Stimulated activated memory B cell treated with anti-CD40 and anti-IgM and Interleukin-4, amounts not matched to agents 10 μg/mL and 1 μg/mL and 100 μg/mL, for 72 hours (primary cell): ENCODE measurements around the gene KCNT2.

Experiments
- ATAC-seq: fragments of 150-1000 bp; cut with Tn5 transposase; 2 replicates; pipeline ENCODE4 v1.10.0; 2021
- H3K27ac Mint-ChIP-seq: one replicate; pipeline ENCODE4 v1.8.0; 2022; ENCODE audit warnings: mild to moderate bottlenecking, mixed read lengths
- H3K27me3 Mint-ChIP-seq: one replicate; pipeline ENCODE4 v1.8.0; 2022; ENCODE audit warnings: mixed read lengths
- H3K36me3 Mint-ChIP-seq: one replicate; pipeline ENCODE4 v1.8.0; 2022; ENCODE audit warnings: mixed read lengths
- H3K4me1 Mint-ChIP-seq: one replicate; pipeline ENCODE4 v1.8.0; 2022; ENCODE audit warnings: mixed read lengths
- H3K4me3 Mint-ChIP-seq: one replicate; pipeline ENCODE4 v1.8.0; 2022; ENCODE audit warnings: mild to moderate bottlenecking, moderate library complexity, mixed read lengths
- H3K9me3 Mint-ChIP-seq: one replicate; pipeline ENCODE4 v1.8.0; 2022; ENCODE audit warnings: mixed read lengths

Gene KCNT2

DNA sequence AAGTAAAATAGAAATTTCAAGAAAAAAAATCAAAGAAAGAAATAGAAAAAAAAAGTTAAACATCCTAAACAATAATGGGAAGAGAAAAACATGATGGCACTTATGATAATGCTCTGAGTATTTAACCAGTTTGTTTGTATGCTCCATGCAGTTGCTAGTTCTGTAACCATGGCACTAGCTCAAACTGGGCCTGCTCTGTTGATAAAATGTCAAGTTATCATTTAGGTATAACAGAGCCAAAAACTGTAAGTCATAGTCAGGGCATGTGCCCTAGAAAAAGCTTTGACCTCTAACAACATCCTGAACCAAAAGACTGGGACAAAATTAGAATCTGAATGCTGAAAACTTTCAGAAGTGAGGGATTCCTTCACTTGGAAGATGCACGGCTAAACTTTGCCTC lies 148.9 kb downstream of the KCNT2 start:
- H3K27me3 Mint-ChIP-seq, result no peaks in the 10 kb centered on the region
- H3K4me3 Mint-ChIP-seq, result no peak overlapping the region
- H3K4me1 Mint-ChIP-seq, result no peaks in the 10 kb centered on the region
- H3K27ac Mint-ChIP-seq, result no peak overlapping the region
- no peaks in the 10 kb centered on the region for H3K9me3 Mint-ChIP-seq
- ATAC-seq, result no peak
- H3K36me3 Mint-ChIP-seq, result no peaks in the 10 kb centered on the region

DNA sequence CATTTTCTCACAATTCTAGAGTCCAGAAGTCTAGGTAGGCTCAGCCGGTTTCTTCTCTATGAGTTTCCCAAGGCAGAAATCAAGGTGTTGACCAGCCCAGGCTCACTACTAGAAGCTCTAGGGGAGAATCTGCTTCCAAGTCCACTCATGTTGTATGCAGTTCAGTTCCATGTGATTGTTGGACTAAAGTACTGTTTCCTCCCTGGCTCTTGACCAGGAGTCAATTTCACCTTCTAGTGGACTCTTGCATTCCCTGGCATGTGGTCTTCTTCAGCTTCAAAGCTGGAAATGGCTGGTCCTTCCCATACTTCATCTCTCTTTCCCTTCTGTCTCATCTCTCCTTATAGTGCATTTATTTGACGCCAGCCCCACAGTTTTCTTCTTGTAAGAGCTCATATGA lies 153.4 kb downstream of the KCNT2 start:
- Mint-ChIP-seq H3K27me3 (no peaks in the 10 kb centered on the region), H3K36me3 (no peaks in the 10 kb centered on the region), H3K4me1 (no peaks in the 10 kb centered on the region), H3K4me3 (no peak overlapping the region), H3K27ac (no peak overlapping the region), H3K9me3 (peaks cover 3% of the 10 kb centered on the region)
- ATAC-seq, result no peak

- Mint-ChIP-seq H3K27ac (no peak overlapping the region), H3K27me3 (no peaks in the 10 kb centered on the region), H3K36me3 (no peaks in the 10 kb centered on the region), H3K9me3 (peaks cover 6% of the 10 kb centered on the region), H3K4me1 (no peaks in the 10 kb centered on the region), H3K4me3 (no peak overlapping the region)
- ATAC-seq, result no peak
Observed at GRCh38 chr1:196451103-196451502, 157.1 kb downstream of the KCNT2 start.

DNA sequence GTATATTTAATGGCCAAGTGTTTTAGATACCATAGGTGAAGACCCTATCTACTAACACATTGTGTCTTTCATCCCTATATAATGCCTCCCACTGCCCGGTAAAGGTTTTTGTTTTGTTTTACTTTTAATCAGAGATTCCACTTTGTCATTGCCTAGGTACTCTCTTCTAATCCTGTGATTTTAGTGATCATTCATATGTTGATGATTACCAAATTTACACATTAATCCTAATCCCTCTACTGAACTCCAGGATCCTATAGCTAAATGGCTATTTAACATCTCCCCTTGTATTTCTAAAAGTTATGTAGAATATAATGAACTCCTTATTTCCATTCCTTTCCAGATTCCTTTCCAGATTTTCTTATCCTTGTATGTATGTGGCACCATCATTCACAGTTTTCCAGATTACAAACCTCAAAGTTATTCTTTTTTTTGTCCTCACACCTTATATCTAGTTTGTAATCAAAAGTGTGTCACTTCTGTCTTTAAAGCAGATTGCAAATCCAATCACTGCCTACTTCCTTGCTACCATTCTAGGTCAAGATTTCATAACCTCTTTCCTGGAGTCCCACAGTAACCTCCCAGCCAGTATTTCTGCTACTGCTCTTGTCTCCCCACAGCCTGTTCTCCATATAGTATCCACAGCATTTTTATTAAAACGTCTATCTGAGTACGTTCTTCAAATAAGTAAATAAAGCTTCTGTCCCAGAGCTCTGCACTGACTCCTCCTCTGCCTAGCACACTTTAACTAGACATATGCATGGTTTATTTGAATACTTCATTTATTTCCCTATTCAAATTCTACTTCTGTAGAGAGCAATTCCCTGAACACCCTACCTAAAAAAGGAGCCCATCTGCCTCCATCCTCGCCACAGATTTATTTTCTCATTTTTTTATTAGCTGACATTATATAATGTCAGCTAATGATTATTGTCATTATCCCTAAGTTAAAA lies 157.8 kb downstream of the KCNT2 start:
- Mint-ChIP-seq H3K36me3 (no peaks in the 10 kb centered on the region), H3K4me3 (no peak overlapping the region), H3K4me1 (no peaks in the 10 kb centered on the region), H3K9me3 (peaks cover 6% of the 10 kb centered on the region), H3K27ac (no peak overlapping the region), H3K27me3 (no peaks in the 10 kb centered on the region)
- no peak for ATAC-seq

DNA sequence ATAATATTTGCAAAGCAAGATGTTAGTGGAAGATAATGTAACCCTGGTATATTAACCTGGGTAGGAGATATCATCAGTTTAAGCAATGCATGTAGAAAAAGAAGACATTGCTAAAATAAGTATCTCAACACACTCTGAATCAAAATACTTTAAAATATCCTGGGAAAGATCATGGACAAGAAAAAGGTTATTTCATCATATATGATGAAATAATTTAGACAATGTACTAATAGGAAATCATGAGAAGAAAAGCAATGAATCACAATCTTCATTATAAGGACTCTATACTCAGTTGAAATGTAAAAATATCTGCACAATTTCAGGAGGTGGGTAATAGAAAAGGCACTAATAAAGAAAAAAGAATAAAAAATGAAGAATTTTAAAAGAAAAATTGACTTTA lies 158.8 kb downstream of the KCNT2 start:
- H3K27me3 Mint-ChIP-seq, result no peaks in the 10 kb centered on the region
- ATAC-seq, result no peak
- no peak overlapping the region for H3K4me3 Mint-ChIP-seq
- no peak overlapping the region for H3K27ac Mint-ChIP-seq
- peaks cover 6% of the 10 kb centered on the region for H3K9me3 Mint-ChIP-seq
- no peaks in the 10 kb centered on the region for H3K4me1 Mint-ChIP-seq
- H3K36me3 Mint-ChIP-seq, result no peaks in the 10 kb centered on the region

DNA sequence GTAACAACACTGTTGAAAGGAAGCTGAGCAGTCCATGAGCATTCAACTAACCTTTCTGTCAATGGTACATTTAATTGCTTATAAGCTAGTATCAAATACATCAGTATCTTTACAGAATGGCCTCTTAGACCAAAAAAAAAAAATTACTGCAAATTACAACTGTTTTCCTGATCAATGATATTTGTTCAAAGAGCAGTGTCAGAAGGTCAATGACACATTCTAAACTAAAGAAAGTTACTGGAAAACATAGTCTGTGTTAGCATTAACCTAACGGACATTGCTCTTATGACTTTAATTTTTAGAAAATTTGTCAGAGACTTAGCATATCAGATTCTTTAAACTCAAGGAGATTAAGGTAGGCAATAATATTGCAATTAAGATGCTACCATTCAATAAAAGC lies 162.5 kb downstream of the KCNT2 start:
- no peaks in the 10 kb centered on the region for H3K36me3 Mint-ChIP-seq
- ATAC-seq, result no peak
- peaks cover 3% of the 10 kb centered on the region for H3K9me3 Mint-ChIP-seq
- no peak overlapping the region for H3K4me3 Mint-ChIP-seq
- H3K27me3 Mint-ChIP-seq, result no peaks in the 10 kb centered on the region
- no peaks in the 10 kb centered on the region for H3K4me1 Mint-ChIP-seq
- no peak overlapping the region for H3K27ac Mint-ChIP-seq

GRCh38 chr1:196444634-196445033 lies 163.6 kb downstream of the KCNT2 start:
- no peak overlapping the region for H3K4me3 Mint-ChIP-seq
- H3K4me1 Mint-ChIP-seq, result no peaks in the 10 kb centered on the region
- peaks cover 3% of the 10 kb centered on the region for H3K9me3 Mint-ChIP-seq
- no peak for ATAC-seq
- H3K27me3 Mint-ChIP-seq, result no peaks in the 10 kb centered on the region
- no peak overlapping the region for H3K27ac Mint-ChIP-seq
- no peaks in the 10 kb centered on the region for H3K36me3 Mint-ChIP-seq

DNA sequence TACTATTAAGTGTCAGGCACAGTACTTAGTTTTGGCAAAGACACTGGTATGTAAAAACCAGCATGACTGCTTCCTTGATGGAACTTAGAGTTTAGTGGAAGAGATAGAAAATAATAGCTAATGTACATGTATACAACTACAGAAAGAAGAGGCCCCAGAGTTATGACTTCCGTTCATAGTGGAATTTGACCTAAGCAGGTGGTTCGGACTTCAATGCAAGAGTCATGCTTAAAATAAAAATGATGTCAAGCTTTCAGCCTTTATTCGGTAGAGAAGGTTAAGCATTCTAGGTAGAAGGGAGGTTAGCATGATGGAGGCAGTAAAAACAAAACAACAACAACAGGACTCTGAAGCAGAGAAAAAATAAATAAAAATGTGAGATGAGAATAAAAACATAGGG lies 165.9 kb downstream of the KCNT2 start:
- Mint-ChIP-seq H3K9me3 (peaks cover 2% of the 10 kb centered on the region), H3K27me3 (no peaks in the 10 kb centered on the region), H3K4me3 (no peak overlapping the region), H3K4me1 (no peaks in the 10 kb centered on the region), H3K36me3 (no peaks in the 10 kb centered on the region), H3K27ac (no peak overlapping the region)
- no peak for ATAC-seq

DNA sequence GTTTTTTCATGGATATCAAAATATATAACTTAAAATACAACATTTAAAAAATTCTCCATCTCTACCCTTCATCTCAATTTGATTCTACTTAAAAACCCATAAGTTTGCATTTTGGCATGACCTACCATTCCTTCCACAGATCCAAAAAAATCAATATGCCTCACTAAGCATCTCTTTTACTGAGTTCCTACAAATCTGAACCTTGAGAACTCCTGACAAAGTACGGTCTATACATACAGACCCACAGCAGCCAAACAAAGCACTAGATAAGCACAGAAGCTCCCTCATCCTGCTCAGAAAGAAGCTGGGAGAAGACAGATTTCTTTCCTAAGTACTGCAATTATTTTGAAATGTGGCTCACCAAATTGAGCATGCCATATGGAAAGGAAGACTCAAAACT lies 167.5 kb downstream of the KCNT2 start:
- H3K4me1 Mint-ChIP-seq, result no peaks in the 10 kb centered on the region
- H3K9me3 Mint-ChIP-seq, result no peaks in the 10 kb centered on the region
- H3K36me3 Mint-ChIP-seq, result no peaks in the 10 kb centered on the region
- ATAC-seq, result no peak
- no peak overlapping the region for H3K27ac Mint-ChIP-seq
- no peaks in the 10 kb centered on the region for H3K27me3 Mint-ChIP-seq
- no peak overlapping the region for H3K4me3 Mint-ChIP-seq

GRCh38 chr1:196438329-196438728 lies 169.9 kb downstream of the KCNT2 start:
- no peaks in the 10 kb centered on the region for H3K27me3 Mint-ChIP-seq
- H3K9me3 Mint-ChIP-seq, result no peaks in the 10 kb centered on the region
- ATAC-seq, result no peak
- no peaks in the 10 kb centered on the region for H3K4me1 Mint-ChIP-seq
- no peaks in the 10 kb centered on the region for H3K36me3 Mint-ChIP-seq
- no peak overlapping the region for H3K27ac Mint-ChIP-seq
- no peak overlapping the region for H3K4me3 Mint-ChIP-seq

GRCh38 chr1:196437671-196438070 lies 170.6 kb downstream of the KCNT2 start:
- no peak for ATAC-seq
- H3K4me1 Mint-ChIP-seq, result no peaks in the 10 kb centered on the region
- H3K9me3 Mint-ChIP-seq, result no peaks in the 10 kb centered on the region
- no peaks in the 10 kb centered on the region for H3K36me3 Mint-ChIP-seq
- no peaks in the 10 kb centered on the region for H3K27me3 Mint-ChIP-seq
- H3K27ac Mint-ChIP-seq, result no peak overlapping the region
- H3K4me3 Mint-ChIP-seq, result no peak overlapping the region

DNA sequence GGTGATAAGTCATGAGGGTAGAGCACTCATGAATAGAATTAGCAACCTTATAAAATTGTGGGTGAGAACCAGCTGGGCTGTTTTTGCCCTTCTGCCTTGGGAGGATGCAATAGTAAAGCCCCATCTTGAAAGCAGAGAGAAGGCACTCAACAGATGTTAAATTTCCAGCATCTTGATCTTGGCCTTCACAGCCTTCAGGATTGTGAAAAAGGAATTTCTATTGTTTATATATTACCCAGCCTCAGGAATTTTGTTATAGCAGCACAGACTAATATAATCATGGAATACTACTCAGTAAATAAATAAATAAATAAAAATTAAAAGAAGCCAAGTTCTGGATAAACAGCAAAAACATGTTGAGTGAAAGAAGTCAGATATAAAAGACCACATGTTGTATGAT lies 175.2 kb downstream of the KCNT2 start:
- Mint-ChIP-seq H3K9me3 (no peaks in the 10 kb centered on the region), H3K36me3 (no peaks in the 10 kb centered on the region), H3K27ac (no peak overlapping the region), H3K4me1 (no peaks in the 10 kb centered on the region), H3K27me3 (no peaks in the 10 kb centered on the region), H3K4me3 (no peak overlapping the region)
- no peak for ATAC-seq

DNA sequence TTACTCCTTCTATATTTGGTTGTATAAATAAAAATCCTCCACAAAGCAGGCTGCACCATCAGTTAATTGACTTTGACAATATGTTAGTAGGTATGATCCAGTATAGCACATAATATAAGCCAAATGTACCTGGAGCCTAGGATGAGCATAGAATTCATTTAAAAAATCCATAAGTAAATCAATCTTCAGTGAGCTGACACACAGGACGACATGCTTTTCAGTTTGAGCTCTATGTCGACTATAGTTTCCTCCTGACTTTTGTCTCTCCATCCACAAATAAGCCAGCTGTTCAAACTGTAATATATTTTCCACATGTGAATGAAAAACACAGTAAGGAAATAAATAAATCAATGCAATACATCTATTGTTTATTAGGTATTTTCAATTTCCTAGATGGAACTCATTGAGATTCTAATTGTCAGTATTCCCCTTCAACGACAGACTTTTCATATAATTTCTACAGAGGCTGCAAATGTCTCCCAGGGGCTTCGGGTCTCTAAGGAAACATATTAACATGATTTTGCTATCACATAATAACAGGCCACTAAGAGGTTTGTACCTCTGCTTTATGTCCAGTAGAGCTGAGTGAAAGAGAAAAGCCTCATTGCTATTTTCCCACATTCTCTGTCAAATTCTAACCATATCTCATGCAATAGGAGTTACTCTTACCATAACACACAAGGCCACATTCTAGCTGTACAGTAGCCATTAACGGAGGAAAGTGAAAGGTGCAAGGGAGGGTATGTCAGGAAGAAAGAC lies 180.1 kb downstream of the KCNT2 start:
- H3K36me3 Mint-ChIP-seq, result no peaks in the 10 kb centered on the region
- H3K4me3 Mint-ChIP-seq, result no peak overlapping the region
- no peaks in the 10 kb centered on the region for H3K27me3 Mint-ChIP-seq
- no peaks in the 10 kb centered on the region for H3K4me1 Mint-ChIP-seq
- ATAC-seq, result no peak
- H3K9me3 Mint-ChIP-seq, result no peaks in the 10 kb centered on the region
- H3K27ac Mint-ChIP-seq, result no peak overlapping the region

- H3K36me3 Mint-ChIP-seq, result no peaks in the 10 kb centered on the region
- no peaks in the 10 kb centered on the region for H3K9me3 Mint-ChIP-seq
- no peaks in the 10 kb centered on the region for H3K27me3 Mint-ChIP-seq
- no peak overlapping the region for H3K27ac Mint-ChIP-seq
- no peak for ATAC-seq
- no peak overlapping the region for H3K4me3 Mint-ChIP-seq
- no peaks in the 10 kb centered on the region for H3K4me1 Mint-ChIP-seq
Observed at GRCh38 chr1:196425513-196425912, 182.7 kb downstream of the KCNT2 start.

- Mint-ChIP-seq H3K27ac (no peak overlapping the region), H3K9me3 (peaks cover 3% of the 10 kb centered on the region), H3K36me3 (no peaks in the 10 kb centered on the region), H3K27me3 (no peaks in the 10 kb centered on the region), H3K4me3 (no peak overlapping the region), H3K4me1 (no peaks in the 10 kb centered on the region)
- ATAC-seq, result no peak
Observed at GRCh38 chr1:196423612-196424011, 184.6 kb downstream of the KCNT2 start.

DNA sequence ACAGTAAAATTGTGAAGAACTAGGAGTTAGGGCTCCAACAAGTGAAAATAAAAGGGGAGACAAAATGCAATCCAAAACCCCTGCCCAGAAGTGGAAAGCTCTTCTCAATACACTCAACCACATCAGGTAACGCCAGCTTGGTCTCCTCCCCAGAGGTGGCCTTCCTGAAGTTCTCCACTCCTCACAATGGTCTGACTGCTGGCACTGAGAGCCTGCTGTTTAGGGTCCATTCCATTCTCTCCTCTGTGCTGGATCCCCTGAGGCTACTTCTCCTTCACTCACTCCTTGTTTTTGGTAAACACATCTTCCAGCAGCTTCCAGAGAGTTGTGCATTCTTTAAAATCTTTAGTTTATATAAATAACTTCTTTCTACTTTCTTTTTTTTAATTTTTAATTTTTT lies 189.5 kb downstream of the KCNT2 start:
- peaks cover 6% of the 10 kb centered on the region for H3K9me3 Mint-ChIP-seq
- ATAC-seq, result no peak
- no peaks in the 10 kb centered on the region for H3K4me1 Mint-ChIP-seq

More for the DNA sequence above, 189.5 kb downstream of the KCNT2 start:
- no peak overlapping the region for H3K27ac Mint-ChIP-seq
- H3K4me3 Mint-ChIP-seq, result no peak overlapping the region
- no peaks in the 10 kb centered on the region for H3K27me3 Mint-ChIP-seq
- no peaks in the 10 kb centered on the region for H3K36me3 Mint-ChIP-seq
